ENCODE results near the gene SORCS2. TPM values are rescaled to one million over a fixed set of nuclear protein-coding genes. Genes with fewer than 3 reads are reported as not detected.

Gene SORCS2
- polyA plus RNA-seq, 3 donors, result 0.46 to 0.55 TPM; not detected in 1

DNA sequence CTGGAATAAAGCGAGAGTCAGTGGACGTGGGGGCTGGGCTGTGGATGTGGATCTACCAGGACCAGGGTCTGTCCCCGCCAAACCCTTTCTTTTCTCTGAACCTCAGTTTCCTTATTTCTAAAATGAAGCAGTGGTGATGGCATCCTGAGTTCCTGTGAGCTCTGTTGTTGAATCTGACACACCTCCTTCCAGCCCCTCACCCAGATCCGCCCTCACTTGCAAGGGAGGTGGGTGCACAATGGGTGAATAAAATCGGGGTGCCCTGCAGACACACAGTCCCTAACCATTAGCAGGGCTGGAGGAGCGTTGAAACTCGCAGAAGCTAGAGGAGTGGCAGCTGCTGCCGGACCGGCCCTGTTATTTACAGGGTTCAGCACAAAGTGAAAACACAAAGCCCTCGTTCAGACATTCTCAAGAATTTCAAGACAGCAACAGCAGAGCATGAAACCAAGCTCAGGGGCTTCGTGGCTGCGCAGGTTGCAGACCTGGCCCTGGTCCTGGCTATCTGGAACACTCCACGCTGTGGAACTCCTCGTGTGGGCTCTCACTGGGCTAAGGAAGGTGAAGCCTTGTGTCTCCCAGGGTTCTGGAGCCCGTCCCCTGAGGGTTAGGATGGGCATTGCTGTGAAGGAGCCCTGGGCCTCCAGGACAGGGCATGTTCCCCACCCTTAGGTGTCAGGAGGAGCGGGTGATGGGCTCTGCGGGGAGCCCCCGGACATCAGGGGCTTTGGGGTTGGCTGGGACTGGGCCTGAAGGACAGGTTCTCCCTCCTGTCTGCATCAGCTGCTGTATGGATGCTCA is 199.5 kb downstream of the SORCS2 start:
- H3K4me1 ChIP-seq (ENCODE audit: control insufficient read depth in 1 of 2, insufficient read depth in 2 of 2, low read length in 2 of 2), result no peaks in the 10 kb centered on the region
- Mint-ChIP-seq H3K27me3 (ENCODE audit: low read depth in 3 of 3) (peaks cover 3 to 23% (median 14%) of the 10 kb centered on the region in 3 donors), H3K4me1 (no peaks in the 10 kb centered on the region), H3K27ac (no peak overlapping the region), H3K36me3 (no peaks in the 10 kb centered on the region), H3K9me3 (peaks cover 0 to 6% (median 0%) of the 10 kb centered on the region in 7 donors), H3K4me3 (no peak overlapping the region)
- no peak overlapping the region for H3K4me3 ChIP-seq (replicated peaks in 1 of 3; ENCODE audit: low read depth in 2 of 3, low read length in 3 of 3)
- no peak overlapping the region for H3K9ac ChIP-seq (ENCODE audit: insufficient read depth, low read length, poor library complexity, severe bottlenecking)
- H3K4me2 ChIP-seq (replicated peaks; ENCODE audit: extremely low read depth, low read length, poor library complexity, severe bottlenecking), result no peak overlapping the region
- H3K36me3 ChIP-seq (replicated peaks in 1 of 2; ENCODE audit: control insufficient read depth in 1 of 2, insufficient read depth in 2 of 2, low read length in 2 of 2), result no peaks in the 10 kb centered on the region
- no peaks in the 10 kb centered on the region for H3K9me3 ChIP-seq (replicated peaks in 1 of 2; ENCODE audit: control insufficient read depth in 1 of 2, insufficient read depth in 1 of 2, low read length in 2 of 2)
- no peak for DNase-seq
- no peaks in the 10 kb centered on the region for H3K79me2 ChIP-seq (ENCODE audit: insufficient read depth, low read length)
- H3K27ac ChIP-seq (ENCODE audit: low read depth in 1 of 2, low read length in 2 of 2), result no peak overlapping the region
- 80% methylated on average over 11 of the region's 18 CpGs for WGBS (ENCODE audit: insufficient coverage)
- no peak overlapping the region for H2AFZ ChIP-seq (ENCODE audit: insufficient read depth, low read depth, low read length, poor library complexity, severe bottlenecking)
- no peaks in the 10 kb centered on the region for H3K27me3 ChIP-seq (ENCODE audit: control insufficient read depth in 2 of 2, insufficient read depth in 2 of 2, low read length in 2 of 2)
- TF ChIP-seq, protein P1, sequence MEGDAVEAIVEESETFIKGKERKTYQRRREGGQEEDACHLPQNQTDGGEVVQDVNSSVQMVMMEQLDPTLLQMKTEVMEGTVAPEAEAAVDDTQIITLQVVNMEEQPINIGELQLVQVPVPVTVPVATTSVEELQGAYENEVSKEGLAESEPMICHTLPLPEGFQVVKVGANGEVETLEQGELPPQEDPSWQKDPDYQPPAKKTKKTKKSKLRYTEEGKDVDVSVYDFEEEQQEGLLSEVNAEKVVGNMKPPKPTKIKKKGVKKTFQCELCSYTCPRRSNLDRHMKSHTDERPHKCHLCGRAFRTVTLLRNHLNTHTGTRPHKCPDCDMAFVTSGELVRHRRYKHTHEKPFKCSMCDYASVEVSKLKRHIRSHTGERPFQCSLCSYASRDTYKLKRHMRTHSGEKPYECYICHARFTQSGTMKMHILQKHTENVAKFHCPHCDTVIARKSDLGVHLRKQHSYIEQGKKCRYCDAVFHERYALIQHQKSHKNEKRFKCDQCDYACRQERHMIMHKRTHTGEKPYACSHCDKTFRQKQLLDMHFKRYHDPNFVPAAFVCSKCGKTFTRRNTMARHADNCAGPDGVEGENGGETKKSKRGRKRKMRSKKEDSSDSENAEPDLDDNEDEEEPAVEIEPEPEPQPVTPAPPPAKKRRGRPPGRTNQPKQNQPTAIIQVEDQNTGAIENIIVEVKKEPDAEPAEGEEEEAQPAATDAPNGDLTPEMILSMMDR (IDR thresholded peaks at IDR 0.05), result no peak
- intact Hi-C loops (cut with micrococcal nuclease), result no loop called here
- H4K20me1 ChIP-seq (ENCODE audit: insufficient read depth, low read length), result no peaks in the 10 kb centered on the region

- peaks cover 10 to 31% (median 14%) of the 10 kb centered on the region in 3 donors for H3K27me3 Mint-ChIP-seq (ENCODE audit: low read depth in 3 of 3)
- TF ChIP-seq, protein P1 (IDR thresholded peaks at IDR 0.05), result no peak
- peaks cover 0 to 1% (median 0%) of the 10 kb centered on the region in 7 donors for H3K9me3 Mint-ChIP-seq
- no peaks in the 10 kb centered on the region for H3K4me1 Mint-ChIP-seq
- H3K4me3 ChIP-seq (replicated peaks in 1 of 3; ENCODE audit: low read depth in 2 of 3, low read length in 3 of 3), result no peak overlapping the region
- H3K9me3 ChIP-seq (replicated peaks in 1 of 2; ENCODE audit: control insufficient read depth in 1 of 2, insufficient read depth in 1 of 2, low read length in 2 of 2), result no peaks in the 10 kb centered on the region
- H3K27ac ChIP-seq (ENCODE audit: low read depth in 1 of 2, low read length in 2 of 2), result no peak overlapping the region
- no peaks in the 10 kb centered on the region for H3K36me3 ChIP-seq (replicated peaks in 1 of 2; ENCODE audit: control insufficient read depth in 1 of 2, insufficient read depth in 2 of 2, low read length in 2 of 2)
- no peak overlapping the region for H3K4me3 Mint-ChIP-seq
- peaks cover 0 to 2% of the 10 kb centered on the region in 2 donors for H3K27me3 ChIP-seq (ENCODE audit: control insufficient read depth in 2 of 2, insufficient read depth in 2 of 2, low read length in 2 of 2)
- H3K36me3 Mint-ChIP-seq, result no peaks in the 10 kb centered on the region
- H3K27ac Mint-ChIP-seq, result no peak overlapping the region
- no peaks in the 10 kb centered on the region for H3K79me2 ChIP-seq (ENCODE audit: insufficient read depth, low read length)
- no peak for DNase-seq
- H3K9ac ChIP-seq (ENCODE audit: insufficient read depth, low read length, poor library complexity, severe bottlenecking), result no peak overlapping the region
- no peaks in the 10 kb centered on the region for H3K4me1 ChIP-seq (ENCODE audit: control insufficient read depth in 1 of 2, insufficient read depth in 2 of 2, low read length in 2 of 2)
- intact Hi-C loops (cut with micrococcal nuclease), result no loop called here
- no peak overlapping the region for H2AFZ ChIP-seq (ENCODE audit: insufficient read depth, low read depth, low read length, poor library complexity, severe bottlenecking)
- 73% methylated on average over 26 of the region's 32 CpGs for WGBS (ENCODE audit: insufficient coverage)
- H3K4me2 ChIP-seq (replicated peaks; ENCODE audit: extremely low read depth, low read length, poor library complexity, severe bottlenecking), result no peak overlapping the region
- no peaks in the 10 kb centered on the region for H4K20me1 ChIP-seq (ENCODE audit: insufficient read depth, low read length)
Measured at GRCh38 chr4:7392438-7393421, 200.4 kb downstream of the SORCS2 start.

Measured in CD14-positive monocyte (primary cell).